ENCODE results near the gene DDX24. TPM values are rescaled to one million over a fixed set of nuclear protein-coding genes. Genes with fewer than 3 reads are reported as not detected.
A peak's percentile ranks its signal among the peaks of the same experiment; 100 is the strongest.

DDX24 gene, protein sequence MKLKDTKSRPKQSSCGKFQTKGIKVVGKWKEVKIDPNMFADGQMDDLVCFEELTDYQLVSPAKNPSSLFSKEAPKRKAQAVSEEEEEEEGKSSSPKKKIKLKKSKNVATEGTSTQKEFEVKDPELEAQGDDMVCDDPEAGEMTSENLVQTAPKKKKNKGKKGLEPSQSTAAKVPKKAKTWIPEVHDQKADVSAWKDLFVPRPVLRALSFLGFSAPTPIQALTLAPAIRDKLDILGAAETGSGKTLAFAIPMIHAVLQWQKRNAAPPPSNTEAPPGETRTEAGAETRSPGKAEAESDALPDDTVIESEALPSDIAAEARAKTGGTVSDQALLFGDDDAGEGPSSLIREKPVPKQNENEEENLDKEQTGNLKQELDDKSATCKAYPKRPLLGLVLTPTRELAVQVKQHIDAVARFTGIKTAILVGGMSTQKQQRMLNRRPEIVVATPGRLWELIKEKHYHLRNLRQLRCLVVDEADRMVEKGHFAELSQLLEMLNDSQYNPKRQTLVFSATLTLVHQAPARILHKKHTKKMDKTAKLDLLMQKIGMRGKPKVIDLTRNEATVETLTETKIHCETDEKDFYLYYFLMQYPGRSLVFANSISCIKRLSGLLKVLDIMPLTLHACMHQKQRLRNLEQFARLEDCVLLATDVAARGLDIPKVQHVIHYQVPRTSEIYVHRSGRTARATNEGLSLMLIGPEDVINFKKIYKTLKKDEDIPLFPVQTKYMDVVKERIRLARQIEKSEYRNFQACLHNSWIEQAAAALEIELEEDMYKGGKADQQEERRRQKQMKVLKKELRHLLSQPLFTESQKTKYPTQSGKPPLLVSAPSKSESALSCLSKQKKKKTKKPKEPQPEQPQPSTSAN
- total RNA-seq = 112 TPM

GRCh38 chr14:94080621-94081385 is at the start of gene DDX24, which contains the start of gene IFI27L1:
TSS of gene DDX24 (minus strand) at chr14:94081202. CDS start at chr14:94079742, 1,460 bp downstream.
TSS of gene IFI27L1 (plus strand) at chr14:94081310. CDS start at chr14:94096938, 15,628 bp downstream.
- FAIRE-seq (no peak), DNase-seq (ENCODE audit: low spot score in 2 of 2) (peak; percentile 89 to 95)

DNA sequence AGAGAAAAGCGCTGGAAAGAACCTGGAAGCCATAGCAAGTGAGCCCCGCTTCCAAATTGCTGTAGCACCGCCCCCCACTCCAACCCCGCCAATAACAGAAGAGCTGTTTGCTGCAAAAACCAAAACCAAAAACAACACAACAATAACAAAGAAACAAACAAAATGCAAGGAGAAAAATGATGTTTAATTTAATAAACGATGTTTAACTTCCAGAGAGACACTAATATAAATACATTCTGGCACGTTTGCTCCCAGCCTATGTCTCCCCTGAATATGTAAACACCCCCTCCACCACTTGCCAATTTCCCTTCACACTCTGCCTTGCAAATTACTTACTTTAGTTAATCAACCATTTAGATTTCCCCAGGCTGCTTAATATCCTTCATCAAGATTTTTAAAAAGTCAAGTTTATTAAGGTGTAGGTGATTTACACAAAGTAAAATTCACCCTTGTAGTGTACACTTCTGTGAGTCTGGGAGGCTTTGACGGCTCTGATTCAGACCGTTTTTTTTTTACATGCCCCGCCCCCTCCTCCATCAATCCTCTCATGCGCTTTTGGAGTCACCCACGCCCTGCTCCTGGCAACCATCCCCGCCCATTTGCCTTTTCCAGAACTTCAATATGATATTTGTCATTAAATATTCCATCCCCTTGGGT is 48.9 kb upstream of the DDX24 start:
- FAIRE-seq = no peak
- no peak for DNase-seq (ENCODE audit: low spot score in 2 of 2)

DNA sequence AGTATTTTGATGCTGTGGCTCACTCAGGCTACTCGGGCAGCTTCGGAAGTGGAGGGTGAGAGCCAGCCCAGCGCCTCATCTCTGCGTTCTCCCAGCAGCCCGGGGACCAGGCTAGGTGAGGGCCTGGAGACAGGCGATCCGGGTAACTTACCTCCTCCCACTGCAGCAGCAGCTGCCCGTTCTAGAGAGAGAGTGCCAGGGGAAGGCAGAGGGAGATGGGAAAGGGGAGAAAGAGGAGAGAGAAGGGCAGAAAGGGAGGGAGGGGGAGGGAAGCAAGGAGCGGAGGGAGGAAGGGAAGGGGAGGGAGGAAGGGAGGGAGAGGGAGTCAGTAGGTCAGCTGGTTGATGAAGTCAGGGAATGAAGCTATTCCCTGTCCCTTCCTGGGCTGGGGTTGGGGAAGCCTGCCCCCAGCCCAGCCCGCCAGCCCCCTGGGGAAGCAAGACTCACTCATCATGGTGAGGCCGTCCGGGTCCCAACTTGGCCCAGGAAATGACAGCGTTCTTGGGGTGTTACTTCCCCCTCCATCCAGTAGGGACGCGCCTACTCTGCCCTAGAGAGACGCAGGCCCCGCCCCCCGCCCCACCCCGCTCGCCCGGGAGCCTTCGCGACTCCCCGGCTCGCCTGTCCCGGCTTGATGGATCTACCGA is 48.2 kb upstream of the DDX24 start, which contains the start of gene IFI27L2:
Gene IFI27L2, minus strand, starts transcription at position 494 of the 647 bp plus-strand sequence. Its CDS starts 40 bp downstream, at position 454.
- DNase-seq (ENCODE audit: low spot score in 2 of 2) = peak; percentile 65 to 80
- no peak for FAIRE-seq

DNA sequence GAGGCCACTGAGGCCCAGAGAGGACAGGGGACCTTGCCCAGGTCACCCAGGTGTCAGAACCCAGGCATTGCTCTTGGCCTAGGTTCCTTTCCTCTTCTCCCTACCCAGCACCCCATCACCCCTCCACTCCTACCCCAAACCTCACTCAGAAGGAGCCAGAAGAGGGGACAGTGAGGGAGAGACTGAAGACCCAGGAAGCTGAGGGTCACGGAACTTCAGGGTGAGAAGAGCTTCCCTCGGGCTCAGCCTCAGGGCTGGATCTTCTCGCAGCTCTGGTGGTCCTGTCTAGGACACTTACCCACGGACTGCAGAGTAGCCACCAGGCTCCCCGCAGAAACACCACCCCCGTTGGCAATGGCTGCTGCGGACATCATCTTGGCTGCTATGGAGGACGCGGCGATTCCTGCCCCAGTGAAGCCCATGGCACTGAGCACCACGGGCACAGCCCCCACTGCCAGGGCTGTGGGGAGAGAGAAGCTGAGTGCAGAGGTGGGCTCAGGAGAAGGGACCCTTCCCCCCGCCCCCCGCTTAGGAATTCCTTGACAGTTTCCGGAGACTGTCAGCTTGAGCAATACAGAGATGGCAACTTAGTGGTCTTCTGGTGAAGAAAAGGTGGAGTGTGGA is 47.3 kb upstream of the DDX24 start:
- DNase-seq (ENCODE audit: low spot score in 2 of 2) (no peak), FAIRE-seq (no peak)

- no peak for DNase-seq (ENCODE audit: low spot score in 2 of 2)
- no peak for FAIRE-seq
Measured at GRCh38 chr14:94127330-94127729, 46.3 kb upstream of the DDX24 start.

- no peak for FAIRE-seq
Measured at GRCh38 chr14:94126800-94127199, 45.8 kb upstream of the DDX24 start.

GRCh38 chr14:94126419-94126677 is 45.3 kb upstream of the DDX24 start:
- no peak for FAIRE-seq
- DNase-seq (ENCODE audit: low spot score in 2 of 2) = no peak

More at GRCh38 chr14:94126800-94127199, 45.8 kb upstream of the DDX24 start:
- DNase-seq (ENCODE audit: low spot score in 2 of 2) = no peak

GRCh38 chr14:94125659-94126418 is 44.8 kb upstream of the DDX24 start:
- FAIRE-seq (no peak), DNase-seq (ENCODE audit: low spot score in 2 of 2) (no peak)

GRCh38 chr14:94124582-94125377 is 43.8 kb upstream of the DDX24 start:
- FAIRE-seq = no peak
- DNase-seq (ENCODE audit: low spot score in 2 of 2) = no peak

- FAIRE-seq (no peak), DNase-seq (ENCODE audit: low spot score in 2 of 2) (no peak)
Measured at GRCh38 chr14:94123868-94124267, 42.9 kb upstream of the DDX24 start.

GRCh38 chr14:94123296-94123695 is 42.3 kb upstream of the DDX24 start:
- no peak for DNase-seq (ENCODE audit: low spot score in 2 of 2)
- FAIRE-seq = no peak

GRCh38 chr14:94122438-94122837 is 41.4 kb upstream of the DDX24 start:
- no peak for DNase-seq (ENCODE audit: low spot score in 2 of 2)
- FAIRE-seq = no peak

GRCh38 chr14:94121485-94121884 is 40.5 kb upstream of the DDX24 start:
- FAIRE-seq = no peak
- DNase-seq (ENCODE audit: low spot score in 2 of 2) = no peak

DNA sequence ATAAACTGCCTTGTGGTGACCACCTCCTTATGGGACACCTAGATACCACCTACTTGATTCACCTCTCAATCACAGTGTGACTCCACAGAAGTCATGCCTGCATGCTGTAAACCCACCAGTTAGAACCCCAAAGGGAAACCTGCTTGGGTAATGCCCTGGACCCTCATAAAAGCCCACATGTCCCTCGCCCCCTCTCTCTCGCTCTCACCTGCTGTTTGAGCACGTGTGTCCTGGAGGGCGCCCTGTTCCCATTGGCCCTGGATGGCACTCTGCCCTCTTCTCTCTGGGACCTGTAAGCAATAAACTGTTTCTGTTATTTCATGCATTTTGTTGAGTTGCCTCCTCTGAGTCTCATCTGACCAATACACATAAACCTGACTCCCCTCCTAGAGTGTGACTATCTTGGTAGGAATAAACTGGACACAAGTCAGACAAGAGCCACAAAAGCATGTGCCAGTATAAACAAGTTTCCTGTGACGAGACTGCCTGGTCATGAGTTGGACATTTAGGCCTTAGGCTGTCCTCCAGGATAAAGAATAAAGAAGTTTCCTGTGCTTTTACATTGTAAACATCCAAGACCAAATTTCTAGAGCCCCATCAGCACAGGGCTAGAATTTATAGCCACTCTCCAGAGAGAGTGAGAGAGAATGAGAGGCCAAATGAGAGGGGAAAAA is 39.8 kb upstream of the DDX24 start:
- no peak for FAIRE-seq
- DNase-seq (ENCODE audit: low spot score in 2 of 2) = no peak

- DNase-seq (ENCODE audit: low spot score in 2 of 2) (no peak), FAIRE-seq (no peak)
Measured at GRCh38 chr14:94119071-94119470, 38.1 kb upstream of the DDX24 start.

- no peak for DNase-seq (ENCODE audit: low spot score in 2 of 2)
- FAIRE-seq = no peak
Measured at GRCh38 chr14:94117856-94118255, 36.9 kb upstream of the DDX24 start.

DNA sequence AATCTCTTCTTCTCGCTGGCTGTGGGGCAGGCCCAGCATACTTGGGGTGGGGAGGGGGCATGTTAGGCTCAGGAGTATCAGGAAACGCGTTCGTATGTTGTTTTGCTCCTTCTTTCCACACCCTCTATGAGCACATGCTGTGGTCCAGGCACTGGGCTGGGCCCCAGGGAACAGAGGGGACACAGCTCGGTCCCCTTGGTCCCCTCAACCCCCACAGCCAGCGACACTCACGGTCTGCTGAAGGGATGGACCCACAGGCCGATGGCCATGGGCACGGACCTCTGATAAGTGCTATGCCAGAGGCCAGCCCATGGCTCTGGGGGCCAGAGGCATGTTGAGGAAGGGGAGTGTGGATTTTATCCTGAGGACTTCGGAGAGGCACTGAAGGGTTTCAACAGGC is 35.7 kb upstream of the DDX24 start:
- no peak for DNase-seq (ENCODE audit: low spot score in 2 of 2)
- FAIRE-seq = no peak
